ENCODE measurements around the gene RBM39.
"Not testable (repeated sequence)": the region's sequence is repeated elsewhere in the genome, so short reads cannot be mapped to it uniquely, and the experiment has no call there.

Gene RBM39

DNA sequence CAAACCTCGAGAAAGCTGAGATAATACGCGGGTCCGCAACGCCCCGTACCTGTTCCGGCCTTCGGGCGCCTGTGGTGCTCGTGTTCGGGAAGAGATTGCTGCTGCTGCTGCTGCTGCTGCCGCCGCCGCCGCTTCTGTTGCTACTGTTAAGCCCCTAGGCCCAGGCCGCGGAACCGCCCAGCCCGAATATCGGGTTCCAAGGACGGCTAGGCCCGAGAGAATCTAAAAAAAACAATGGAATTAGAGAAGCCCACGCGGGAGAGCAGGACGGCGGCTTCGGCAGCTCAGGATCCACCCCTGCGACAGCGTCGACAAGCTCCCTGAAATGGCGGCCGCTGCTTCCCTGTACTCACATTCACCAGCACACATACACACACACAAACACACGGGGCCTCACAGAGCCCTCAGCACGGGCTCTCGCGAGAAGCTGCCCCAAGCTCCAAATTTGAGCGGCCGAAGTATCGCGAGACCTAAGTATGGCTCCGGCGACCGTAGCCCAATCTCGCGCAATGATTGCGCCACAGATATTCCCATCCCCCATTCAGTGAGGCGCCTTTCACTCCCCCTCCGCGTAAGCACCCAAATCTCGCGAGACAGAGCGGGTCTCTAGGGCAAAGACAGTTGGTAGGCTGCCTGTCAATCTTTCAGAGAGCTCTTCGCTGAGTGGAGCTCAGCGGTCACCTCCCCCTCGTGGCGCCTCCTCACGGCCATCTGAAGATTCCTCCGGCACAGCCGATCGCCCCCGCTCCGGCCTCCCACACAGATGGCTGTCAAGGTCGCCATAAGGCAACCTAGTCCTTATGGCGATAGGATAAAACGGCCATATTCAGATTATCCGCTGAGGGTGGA is at the start of gene RBM39:
Gene RBM39 (minus strand): TSS at position 369 of the 849 bp plus-strand sequence. CDS start 1,386 bp downstream, outside the sequence.
- TF ChIP-seq, protein P1, sequence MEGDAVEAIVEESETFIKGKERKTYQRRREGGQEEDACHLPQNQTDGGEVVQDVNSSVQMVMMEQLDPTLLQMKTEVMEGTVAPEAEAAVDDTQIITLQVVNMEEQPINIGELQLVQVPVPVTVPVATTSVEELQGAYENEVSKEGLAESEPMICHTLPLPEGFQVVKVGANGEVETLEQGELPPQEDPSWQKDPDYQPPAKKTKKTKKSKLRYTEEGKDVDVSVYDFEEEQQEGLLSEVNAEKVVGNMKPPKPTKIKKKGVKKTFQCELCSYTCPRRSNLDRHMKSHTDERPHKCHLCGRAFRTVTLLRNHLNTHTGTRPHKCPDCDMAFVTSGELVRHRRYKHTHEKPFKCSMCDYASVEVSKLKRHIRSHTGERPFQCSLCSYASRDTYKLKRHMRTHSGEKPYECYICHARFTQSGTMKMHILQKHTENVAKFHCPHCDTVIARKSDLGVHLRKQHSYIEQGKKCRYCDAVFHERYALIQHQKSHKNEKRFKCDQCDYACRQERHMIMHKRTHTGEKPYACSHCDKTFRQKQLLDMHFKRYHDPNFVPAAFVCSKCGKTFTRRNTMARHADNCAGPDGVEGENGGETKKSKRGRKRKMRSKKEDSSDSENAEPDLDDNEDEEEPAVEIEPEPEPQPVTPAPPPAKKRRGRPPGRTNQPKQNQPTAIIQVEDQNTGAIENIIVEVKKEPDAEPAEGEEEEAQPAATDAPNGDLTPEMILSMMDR (IDR thresholded peaks at IDR 0.05; ENCODE audit: control insufficient read depth, insufficient read depth, low read depth, low read length, missing control alignments), result peak; percentile 46
- H3K4me3 ChIP-seq (ENCODE audit: control insufficient read depth, low read depth, low read length), result peak within 1 kb of the TSS; percentile 75
- DNase-seq (ENCODE audit: low read depth), result peak; percentile 100

DNA sequence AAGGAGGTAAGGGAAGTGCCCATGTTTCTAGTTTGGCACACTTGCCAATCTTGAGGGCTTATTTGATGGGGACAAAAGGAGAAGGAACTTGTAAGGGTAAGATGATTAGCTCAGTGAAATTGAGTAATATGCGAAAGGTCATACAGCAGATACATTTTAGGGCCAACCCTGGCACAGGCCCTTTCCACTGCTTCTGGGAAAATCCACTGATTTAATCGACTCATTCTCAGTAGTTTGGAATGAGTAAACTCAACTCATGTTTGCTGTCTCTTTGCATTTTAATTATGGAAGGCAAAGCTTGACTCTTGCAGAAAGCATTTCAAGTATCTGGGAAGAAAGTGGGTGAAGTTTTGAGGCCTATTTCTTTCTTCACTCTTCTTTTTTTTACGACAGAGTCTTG is 49.8 kb upstream of the RBM39 start:
- TF ChIP-seq, protein P1 (IDR thresholded peaks at IDR 0.05; ENCODE audit: control insufficient read depth, insufficient read depth, low read depth, low read length, missing control alignments), result no peak
- peak; percentile 86 for DNase-seq (ENCODE audit: low read depth)
- H3K4me3 ChIP-seq (ENCODE audit: control insufficient read depth, low read depth, low read length), result no peak overlapping the region

DNA sequence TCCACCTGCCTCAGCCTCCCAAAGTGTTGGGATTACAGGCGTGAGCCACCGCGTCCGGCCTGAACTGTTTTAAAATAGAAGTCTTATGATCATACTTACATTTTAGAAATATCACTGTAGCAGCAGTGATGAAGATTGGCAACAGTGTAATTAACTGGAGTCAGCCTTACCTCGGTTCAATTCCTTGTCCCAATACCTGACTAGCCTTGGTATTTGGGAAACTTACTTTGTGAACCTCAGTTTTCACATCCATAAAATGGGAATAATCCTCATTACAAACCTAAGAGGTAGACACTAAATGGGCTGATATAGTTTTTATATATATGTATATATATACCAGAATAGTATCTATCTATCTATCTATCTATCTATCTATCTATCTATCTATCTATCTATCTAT is 49.0 kb upstream of the RBM39 start:
- TF ChIP-seq, protein P1 (IDR thresholded peaks at IDR 0.05; ENCODE audit: control insufficient read depth, insufficient read depth, low read depth, low read length, missing control alignments), result no peak
- no peak for DNase-seq (ENCODE audit: low read depth)
- H3K4me3 ChIP-seq (ENCODE audit: control insufficient read depth, low read depth, low read length), result no peak overlapping the region

DNA sequence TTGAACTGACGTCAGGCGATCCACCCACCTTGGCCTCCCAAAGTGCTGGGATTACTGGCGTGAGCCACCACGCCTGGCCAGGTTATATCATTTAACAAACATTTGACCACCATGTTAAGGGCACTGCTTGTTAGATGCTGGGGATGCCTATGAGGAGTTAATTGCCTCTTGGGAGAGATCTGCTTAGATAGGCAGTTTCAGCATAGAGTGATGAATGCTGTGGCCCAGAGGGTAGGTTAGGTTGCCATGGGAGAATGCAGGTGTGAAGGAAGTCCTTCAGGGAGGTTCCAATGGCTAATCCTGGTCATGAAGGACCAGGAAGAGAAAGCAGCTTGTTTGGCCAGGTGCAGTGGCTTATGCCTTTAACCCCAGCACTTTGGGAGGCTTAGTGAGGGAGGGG is 46.7 kb upstream of the RBM39 start:
- H3K4me3 ChIP-seq (ENCODE audit: control insufficient read depth, low read depth, low read length), result no peak overlapping the region
- no peak for DNase-seq (ENCODE audit: low read depth)
- TF ChIP-seq, protein P1 (IDR thresholded peaks at IDR 0.05; ENCODE audit: control insufficient read depth, insufficient read depth, low read depth, low read length, missing control alignments), result no peak

DNA sequence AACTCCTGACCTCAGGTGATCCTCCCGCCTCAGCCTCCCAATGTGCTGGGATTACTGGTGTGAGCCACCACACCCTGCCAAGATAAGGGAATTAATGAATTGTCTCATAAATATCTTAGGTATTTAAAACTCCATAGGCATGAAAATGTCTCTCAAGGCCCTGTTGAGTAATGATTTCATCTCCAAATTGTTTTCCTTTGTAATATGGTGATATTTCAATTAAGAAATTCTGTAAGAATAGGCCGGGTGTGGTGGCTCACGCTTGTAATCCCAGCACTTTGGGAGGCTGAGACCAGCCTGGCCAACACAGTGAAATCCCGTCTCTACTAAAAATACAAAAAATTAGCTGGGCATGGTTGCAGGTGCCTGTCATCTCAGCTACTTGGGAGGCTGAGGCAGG is 43.5 kb upstream of the RBM39 start:
- not testable (repeated sequence) for H3K4me3 ChIP-seq (ENCODE audit: control insufficient read depth, low read depth, low read length); DNase-seq (ENCODE audit: low read depth)

DNA sequence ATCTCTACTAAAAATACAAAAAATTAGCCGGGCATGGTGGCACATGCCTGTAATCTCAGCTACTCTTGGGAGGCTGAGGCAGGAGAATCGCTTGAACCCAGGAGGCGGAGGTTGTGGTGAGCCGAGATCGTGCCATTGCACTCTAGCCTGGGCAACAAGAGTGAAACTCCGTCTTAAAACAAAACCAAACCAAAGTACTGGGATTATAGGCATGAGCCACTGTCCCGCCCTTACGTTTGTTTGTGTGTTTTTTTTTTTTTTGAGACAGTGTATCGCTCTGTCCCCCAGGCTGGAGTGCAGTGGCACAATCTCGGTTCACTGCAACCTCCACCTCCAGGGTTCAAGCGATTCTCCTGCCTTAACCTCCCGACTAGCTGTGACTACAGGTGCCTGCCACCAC is 41.8 kb upstream of the RBM39 start:
- DNase-seq (ENCODE audit: low read depth), result not testable (repeated sequence)

DNA sequence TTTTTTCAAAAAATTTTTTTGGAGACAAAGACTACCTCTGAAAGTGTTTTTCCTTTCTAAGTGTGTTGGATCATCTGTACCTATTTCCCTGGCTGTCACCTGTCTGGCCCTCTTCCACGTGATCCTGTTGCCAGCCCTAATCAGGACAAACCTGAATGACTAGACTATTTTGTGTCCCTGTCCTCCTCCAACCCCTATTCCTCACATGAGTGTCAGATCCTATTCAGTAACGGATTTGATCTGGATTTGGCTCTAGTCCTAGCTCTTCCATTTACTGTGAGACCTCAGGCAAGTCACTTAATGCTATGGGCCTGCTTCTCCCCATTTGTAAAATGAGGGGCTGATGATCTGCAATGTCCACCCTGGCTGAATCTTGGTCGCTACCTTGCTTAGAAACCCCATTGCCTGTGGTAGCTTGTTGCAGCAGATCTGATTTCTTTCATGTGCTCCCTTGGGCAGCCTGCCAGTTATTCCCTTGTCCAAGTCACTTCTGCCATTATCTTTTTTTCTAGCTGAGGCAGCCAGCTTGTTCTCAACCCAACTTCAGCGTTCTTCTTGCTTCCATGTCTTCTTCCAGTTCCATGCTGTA is 34.5 kb upstream of the RBM39 start:
- H3K4me3 ChIP-seq (ENCODE audit: control insufficient read depth, low read depth, low read length), result no peak overlapping the region
- DNase-seq (ENCODE audit: low read depth), result no peak
- TF ChIP-seq, protein P1 (IDR thresholded peaks at IDR 0.05; ENCODE audit: control insufficient read depth, insufficient read depth, low read depth, low read length, missing control alignments), result no peak

More for the DNA sequence above, 41.8 kb upstream of the RBM39 start:
- H3K4me3 ChIP-seq (ENCODE audit: control insufficient read depth, low read depth, low read length), result not testable (repeated sequence)

Data from AG09309 (cell line).